Measurements from ENCODE around the gene PHKB.
"Not testable (repeated sequence)": the region's sequence is repeated elsewhere in the genome, so short reads cannot be mapped to it uniquely, and the experiment has no call there.

Gene PHKB

GRCh38 chr16:47470211-47470610, 9.1 kb downstream of the PHKB start:
- DNase-seq = no peak

- DNase-seq = no peak
Observed at GRCh38 chr16:47470810-47471209, 9.7 kb downstream of the PHKB start.

GRCh38 chr16:47473004-47473403, 11.9 kb downstream of the PHKB start:
- DNase-seq = not testable (repeated sequence)

DNA sequence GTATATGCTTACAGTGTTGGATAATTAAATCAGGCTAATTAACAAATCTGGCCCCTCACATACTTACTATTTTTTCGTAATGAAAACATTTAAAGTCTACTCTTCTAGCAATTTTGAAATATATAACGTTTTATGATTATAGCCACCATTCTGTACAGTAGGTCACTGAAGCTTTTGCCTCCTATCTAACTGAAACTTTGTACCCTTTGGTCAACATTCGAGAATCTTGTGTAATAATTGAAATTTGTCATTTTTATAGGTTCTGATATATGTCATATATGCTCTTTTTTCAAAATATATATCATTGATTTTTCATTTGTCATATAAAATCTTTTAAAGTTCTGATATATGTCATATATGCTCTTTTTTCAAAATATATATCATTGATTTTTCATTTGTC, 12.7 kb downstream of the PHKB start:
- no peak for DNase-seq

DNA sequence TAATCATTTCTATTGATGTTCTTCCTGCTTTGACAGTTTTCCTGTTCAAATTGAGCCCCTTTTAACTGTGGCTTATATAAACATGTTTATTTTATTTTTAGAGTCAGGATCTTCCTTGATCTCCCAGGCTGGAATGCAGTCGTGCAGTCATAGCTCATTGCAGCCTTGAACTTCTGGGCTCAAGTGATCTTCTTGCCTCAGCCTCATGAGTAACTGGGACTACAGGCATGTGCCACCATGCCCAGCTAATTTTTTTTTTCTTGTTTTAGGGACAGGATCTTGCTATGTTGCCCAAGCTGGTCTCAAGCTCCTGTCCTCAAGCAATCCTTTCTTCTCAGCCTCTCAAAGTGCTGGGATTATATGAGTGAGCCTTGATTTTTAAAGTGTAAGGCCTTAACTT, 14.7 kb downstream of the PHKB start:
- no peak for DNase-seq

DNA sequence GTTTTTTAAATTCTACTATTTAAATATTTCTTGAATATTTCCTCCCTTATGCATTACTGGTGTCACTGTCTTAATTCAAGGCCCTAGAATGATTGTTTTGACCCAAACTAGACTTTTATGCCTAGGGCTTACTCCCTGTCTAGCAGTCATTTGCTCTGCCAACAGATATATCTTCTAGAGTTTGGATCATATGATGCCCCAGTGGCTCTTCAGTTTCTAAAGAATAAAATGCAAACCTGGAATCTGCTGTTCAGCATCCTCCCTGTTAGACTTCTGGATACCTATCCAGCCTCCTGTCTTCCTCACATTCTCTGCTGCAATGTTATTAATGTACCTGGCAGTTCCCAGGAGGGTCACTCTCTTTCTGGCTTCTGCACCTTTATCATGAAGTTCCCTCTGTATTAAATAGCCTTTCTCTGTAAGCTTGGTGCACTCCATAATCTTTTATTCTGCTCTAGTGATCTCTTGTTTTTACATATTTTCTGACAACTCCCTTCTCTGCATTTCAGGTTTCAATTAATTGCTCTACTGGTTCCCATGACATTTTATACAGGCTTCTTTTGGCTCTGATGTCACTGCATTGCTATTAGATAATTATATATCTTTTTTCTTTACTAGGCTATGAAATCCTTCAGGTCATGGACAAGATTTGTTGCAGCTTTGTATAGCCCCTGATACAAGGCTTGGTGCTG, 15.7 kb downstream of the PHKB start:
- no peak for DNase-seq

- no peak for DNase-seq
Observed at GRCh38 chr16:47477679-47478078, 16.5 kb downstream of the PHKB start.

- DNase-seq = no peak
Observed at GRCh38 chr16:47480410-47480809, 19.3 kb downstream of the PHKB start.

- DNase-seq = no peak
Observed at GRCh38 chr16:47481698-47482374, 20.7 kb downstream of the PHKB start.

GRCh38 chr16:47483616-47484015, 22.5 kb downstream of the PHKB start:
- DNase-seq = no peak

DNA sequence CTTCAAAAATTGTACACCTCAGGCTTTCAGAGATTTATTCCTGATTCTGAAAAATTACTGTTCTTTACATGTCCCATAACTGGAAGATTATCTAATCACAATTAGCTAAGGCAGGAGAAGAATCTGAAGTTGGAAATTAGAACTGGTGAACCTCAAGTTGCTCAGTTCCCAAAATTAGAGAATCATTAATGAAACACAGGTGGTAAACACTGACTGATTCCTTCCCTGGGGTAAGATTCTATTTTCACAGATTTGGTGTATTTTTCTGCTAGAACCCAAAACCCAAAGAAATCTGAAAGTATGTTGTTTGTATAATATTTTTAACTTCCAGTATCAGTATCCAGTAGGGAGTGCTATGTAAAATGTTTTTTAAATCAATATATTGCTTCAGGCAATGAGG, 25.7 kb downstream of the PHKB start:
- DNase-seq = no peak

GRCh38 chr16:47488051-47488450, 26.9 kb downstream of the PHKB start:
- no peak for DNase-seq

GRCh38 chr16:47490471-47490870, 29.3 kb downstream of the PHKB start:
- DNase-seq = no peak

DNA sequence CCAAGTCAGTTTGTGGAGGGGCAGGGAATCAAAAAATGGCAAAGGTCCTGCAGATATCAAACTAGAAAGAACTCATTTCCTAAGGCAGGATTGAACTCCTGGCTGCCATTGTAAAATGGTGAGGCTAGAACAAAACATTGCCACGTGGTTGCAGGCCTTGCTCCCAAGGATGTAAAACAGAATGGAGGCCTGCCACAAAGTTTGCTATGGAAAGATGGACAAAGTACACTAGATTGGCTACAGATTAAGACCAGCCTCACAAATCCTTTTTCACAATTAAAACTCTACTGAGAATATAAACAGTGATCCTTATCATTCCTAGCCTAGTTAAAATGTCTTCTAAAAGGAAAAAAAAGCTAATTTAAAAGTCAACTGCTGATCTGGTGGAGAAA, 30.9 kb downstream of the PHKB start:
- no peak for DNase-seq

DNA sequence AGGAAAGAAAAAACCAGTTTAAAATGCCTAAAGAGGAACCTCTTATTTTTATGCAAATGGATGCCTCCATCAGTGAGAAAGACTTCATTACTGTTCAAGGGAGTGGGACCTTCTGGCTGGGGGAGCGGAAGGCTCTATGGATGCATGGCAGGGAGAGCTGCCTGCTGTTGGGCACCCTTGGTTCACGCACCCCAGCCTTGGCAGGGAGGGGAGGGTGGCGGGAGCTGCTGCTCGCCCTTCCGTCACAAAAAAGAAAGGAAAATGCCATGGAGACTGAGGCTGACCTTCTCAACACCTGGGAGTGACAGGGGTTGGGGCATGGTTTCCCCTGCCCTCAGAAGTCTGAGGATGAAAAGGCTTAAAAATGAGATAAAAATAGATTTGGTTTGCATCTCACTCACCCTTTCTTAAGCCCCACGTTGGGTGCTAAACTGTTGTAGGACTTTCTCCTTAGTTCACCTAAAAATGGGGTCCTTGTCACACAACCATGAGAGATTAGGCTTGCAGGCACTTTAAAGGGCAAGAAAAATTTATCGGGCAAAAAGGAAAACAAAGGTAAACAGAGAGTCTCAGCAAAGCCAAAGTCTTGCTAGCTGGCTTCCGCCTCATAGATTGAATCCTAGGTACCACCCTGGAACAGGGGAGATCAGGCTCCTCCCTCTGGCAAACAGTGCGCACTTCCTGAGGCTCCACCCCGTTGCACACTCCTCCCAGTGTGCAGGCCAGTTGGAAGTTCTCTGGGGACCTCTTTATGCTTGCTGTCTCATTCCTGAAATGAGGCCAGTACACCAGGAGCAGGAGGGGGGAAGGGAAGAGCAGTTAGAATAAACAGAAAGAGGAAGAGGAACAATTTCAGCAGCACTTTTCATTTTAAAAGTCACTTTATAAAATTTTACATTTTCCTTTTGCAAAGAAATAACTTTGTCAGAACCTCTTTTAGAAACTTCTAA, 31.6 kb downstream of the PHKB start:
- no peak for DNase-seq

DNA sequence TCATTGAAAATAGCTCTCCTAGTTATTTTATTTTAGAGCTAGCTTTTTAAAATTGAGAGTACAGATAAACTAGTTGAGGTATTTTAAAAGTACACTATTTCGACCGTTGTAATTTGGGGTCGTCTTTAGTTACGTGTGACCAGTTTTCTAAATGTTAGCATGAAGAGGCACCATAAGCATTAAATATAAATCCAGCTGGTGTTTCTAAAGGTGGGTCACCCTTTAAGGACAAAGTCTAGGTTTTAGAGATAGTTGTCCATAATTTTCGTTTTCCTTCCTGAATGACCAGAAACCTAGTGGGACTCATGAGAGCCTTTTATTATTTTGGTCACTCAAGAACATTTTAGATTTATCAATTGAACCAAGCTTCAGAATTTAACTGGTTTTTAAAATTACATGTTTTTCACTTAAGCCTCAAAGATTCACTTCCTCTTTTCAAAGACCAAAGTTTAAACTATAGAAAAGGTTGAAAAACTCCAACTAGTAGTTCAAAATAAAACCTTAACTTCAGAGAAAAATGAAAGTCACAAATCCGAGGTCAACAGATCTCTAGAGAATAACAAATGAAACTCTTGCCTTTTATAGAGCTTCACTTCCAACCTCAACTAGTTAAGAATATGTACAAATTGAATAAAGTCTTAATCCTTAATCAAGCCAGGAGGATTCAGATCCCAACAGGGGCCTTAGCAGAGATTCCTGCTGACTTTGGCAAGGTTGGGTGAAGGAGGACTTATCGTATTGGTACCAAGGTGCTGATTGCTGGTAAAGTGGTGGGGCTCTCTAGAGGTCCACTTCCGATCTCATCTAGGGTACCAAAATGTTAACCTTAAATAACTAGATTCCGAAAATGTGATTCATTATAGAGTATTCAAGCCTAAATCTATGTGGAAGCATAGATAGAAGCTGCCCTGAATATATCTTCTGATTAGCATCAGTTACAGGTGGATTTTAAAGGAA, 32.5 kb downstream of the PHKB start:
- no peak for DNase-seq

GRCh38 chr16:47499080-47499699, 38.1 kb downstream of the PHKB start:
- DNase-seq = no peak

GRCh38 chr16:47499700-47500264, 38.7 kb downstream of the PHKB start:
- no peak for DNase-seq

DNA sequence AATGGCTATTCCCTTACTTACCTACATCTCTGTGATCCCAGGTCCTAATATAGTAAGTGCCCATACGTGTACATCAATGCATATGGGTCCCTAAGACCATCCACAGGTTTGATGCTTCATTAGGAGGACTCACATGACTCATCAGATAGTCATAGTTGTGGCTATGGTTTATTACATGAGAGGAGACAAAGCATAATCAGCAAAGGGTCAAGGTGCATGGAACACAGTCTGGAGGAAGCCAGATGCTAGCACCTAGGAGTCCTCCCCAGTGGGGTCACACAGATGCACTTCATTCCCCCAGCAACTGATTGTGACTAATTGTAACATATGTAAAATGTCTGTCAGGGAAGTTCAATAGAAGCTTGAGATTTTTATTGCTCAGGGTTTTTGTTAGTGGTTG, 42.8 kb downstream of the PHKB start:
- no peak for DNase-seq

DNA sequence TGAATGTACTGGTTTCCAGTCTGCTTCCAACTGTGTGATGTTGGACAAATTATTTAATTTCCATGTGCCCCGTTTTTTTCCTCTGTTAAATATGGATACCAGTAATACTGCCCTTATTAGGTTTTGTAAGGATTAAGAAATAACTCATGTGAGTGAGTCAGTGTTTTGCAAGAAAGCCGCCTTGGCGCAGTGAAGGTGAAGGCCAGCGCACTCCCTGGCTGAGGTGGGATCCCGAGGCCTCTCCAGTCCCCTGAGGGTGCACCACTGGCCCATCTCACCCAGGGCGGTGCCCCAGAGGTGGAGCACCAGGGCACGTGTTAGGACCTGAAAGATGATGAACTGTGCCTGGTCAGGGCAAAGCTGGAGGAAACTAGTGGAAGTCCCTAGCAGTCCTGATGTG, 43.5 kb downstream of the PHKB start:
- no peak for DNase-seq

- no peak for DNase-seq
Observed at GRCh38 chr16:47506800-47507199, 45.7 kb downstream of the PHKB start.

DNA sequence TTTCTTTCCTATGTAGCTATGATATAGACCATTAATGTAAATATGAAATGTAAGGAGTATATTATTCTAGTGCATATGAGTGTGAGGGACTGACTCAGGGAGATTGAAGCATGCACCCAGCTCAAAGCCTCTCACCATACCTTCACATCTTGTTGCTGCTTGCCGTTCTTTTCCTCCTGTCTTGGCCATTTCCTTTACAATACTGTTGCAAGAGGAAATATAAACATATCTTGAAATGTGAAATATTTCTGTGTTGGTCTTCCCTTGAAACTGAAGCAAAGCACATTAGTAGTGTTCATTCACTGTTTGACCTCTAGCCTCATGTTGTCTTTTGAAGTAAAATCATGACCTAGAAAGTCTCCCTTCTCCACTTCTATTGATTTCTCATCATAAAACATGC, 46.6 kb downstream of the PHKB start:
- DNase-seq = no peak

All from activated CD4-positive, alpha-beta T cell treated with anti-CD3 and anti-CD28 coated beads, Interleukin-10, Interleukin-2, amounts not matched to agents 100 ng/mL and 50 ng/mL, durations not matched to agents 16 hours and 8 hours (primary cell).